ENCODE data around the gene RPL36A. TPM values are rescaled to one million over a fixed set of nuclear protein-coding genes. Genes with fewer than 3 reads are reported as not detected.

Gene RPL36A
- 2,501 TPM for polyA plus RNA-seq
- long read RNA-seq, donor 1, transcript RPL36A-204 (3 exons, 2,240 nt): minor isoform, 6 of 48 reads
- long read RNA-seq, donor 1, transcript RPL36A-203 (5 exons, 910 nt): major isoform, 31 of 48 reads
- long read RNA-seq, donor 1, partial matches to known transcripts: 0 of 48 reads
- long read RNA-seq, donor 1, other reads (novel, unspliced or antisense): 0 of 48 reads
- long read RNA-seq, donor 2, transcript RPL36A-204 (3 exons, 2,240 nt): minor isoform, 7 of 212 reads
- long read RNA-seq, donor 2, transcript RPL36A-203 (5 exons, 910 nt): major isoform, 153 of 212 reads
- long read RNA-seq, donor 2, transcript RPL36A-202 (4 exons, 691 nt): minor isoform, 25 of 212 reads
- long read RNA-seq, donor 2, transcript RPL36A-205 (4 exons, 710 nt): minor isoform, 11 of 212 reads
- long read RNA-seq, donor 2, partial matches to known transcripts: 5 of 212 reads
- long read RNA-seq, donor 2, other reads (novel, unspliced or antisense): 0 of 212 reads
- long read RNA-seq, donor 3, transcript RPL36A-202 (4 exons, 691 nt): minor isoform, 35 of 300 reads
- long read RNA-seq, donor 3, transcript RPL36A-203 (5 exons, 910 nt): major isoform, 213 of 300 reads
- long read RNA-seq, donor 3, transcript RPL36A-205 (4 exons, 710 nt): minor isoform, 12 of 300 reads
- long read RNA-seq, donor 3, transcript RPL36A-204 (3 exons, 2,240 nt): minor isoform, 12 of 300 reads
- long read RNA-seq, donor 3, partial matches to known transcripts: 13 of 300 reads
- long read RNA-seq, donor 3, other reads (novel, unspliced or antisense): 0 of 300 reads
- long read RNA-seq, donor 4, transcript RPL36A-203 (5 exons, 910 nt): major isoform, 20 of 25 reads
- long read RNA-seq, donor 4, partial matches to known transcripts: 0 of 25 reads
- long read RNA-seq, donor 4, other reads (novel, unspliced or antisense): 0 of 25 reads
- long read RNA-seq, donor 5, transcript RPL36A-203 (5 exons, 910 nt): major isoform, 36 of 44 reads
- long read RNA-seq, donor 5, partial matches to known transcripts: 0 of 44 reads
- long read RNA-seq, donor 5, other reads (novel, unspliced or antisense): 0 of 44 reads
- long read RNA-seq, donor 6, transcript RPL36A-204 (3 exons, 2,240 nt): minor isoform, 10 of 177 reads
- long read RNA-seq, donor 6, transcript RPL36A-203 (5 exons, 910 nt): major isoform, 100 of 177 reads
- long read RNA-seq, donor 6, transcript RPL36A-205 (4 exons, 710 nt): minor isoform, 15 of 177 reads
- long read RNA-seq, donor 6, transcript RPL36A-202 (4 exons, 691 nt): minor isoform, 29 of 177 reads
- long read RNA-seq, donor 6, partial matches to known transcripts: 14 of 177 reads
- long read RNA-seq, donor 6, other reads (novel, unspliced or antisense): 0 of 177 reads
- long read RNA-seq, donor 7, transcript RPL36A-205 (4 exons, 710 nt): minor isoform, 5 of 88 reads
- long read RNA-seq, donor 7, transcript RPL36A-202 (4 exons, 691 nt): minor isoform, 11 of 88 reads
- long read RNA-seq, donor 7, transcript RPL36A-203 (5 exons, 910 nt): major isoform, 65 of 88 reads
- long read RNA-seq, donor 7, partial matches to known transcripts: 0 of 88 reads
- long read RNA-seq, donor 7, other reads (novel, unspliced or antisense): 0 of 88 reads
- long read RNA-seq, donor 8, transcript RPL36A-203 (5 exons, 910 nt): major isoform, 182 of 245 reads
- long read RNA-seq, donor 8, transcript RPL36A-204 (3 exons, 2,240 nt): minor isoform, 6 of 245 reads
- long read RNA-seq, donor 8, transcript RPL36A-205 (4 exons, 710 nt): minor isoform, 13 of 245 reads
- long read RNA-seq, donor 8, transcript RPL36A-202 (4 exons, 691 nt): minor isoform, 27 of 245 reads
- long read RNA-seq, donor 8, partial matches to known transcripts: 0 of 245 reads
- long read RNA-seq, donor 8, other reads (novel, unspliced or antisense): 5 of 245 reads
- long read RNA-seq, donor 9, transcript RPL36A-205 (4 exons, 710 nt): minor isoform, 13 of 307 reads
- long read RNA-seq, donor 9, transcript RPL36A-202 (4 exons, 691 nt): minor isoform, 40 of 307 reads
- long read RNA-seq, donor 9, transcript RPL36A-203 (5 exons, 910 nt): major isoform, 215 of 307 reads
- long read RNA-seq, donor 9, transcript RPL36A-204 (3 exons, 2,240 nt): minor isoform, 15 of 307 reads
- long read RNA-seq, donor 9, partial matches to known transcripts: 0 of 307 reads
- long read RNA-seq, donor 9, other reads (novel, unspliced or antisense): 9 of 307 reads
- long read RNA-seq, donor 10, transcript RPL36A-207 (2 exons, 373 nt): minor isoform, 6 of 229 reads
- long read RNA-seq, donor 10, transcript RPL36A-205 (4 exons, 710 nt): minor isoform, 9 of 229 reads
- long read RNA-seq, donor 10, transcript RPL36A-203 (5 exons, 910 nt): major isoform, 180 of 229 reads
- long read RNA-seq, donor 10, transcript RPL36A-202 (4 exons, 691 nt): minor isoform, 16 of 229 reads
- long read RNA-seq, donor 10, partial matches to known transcripts: 8 of 229 reads
- long read RNA-seq, donor 10, other reads (novel, unspliced or antisense): 0 of 229 reads
- long read RNA-seq, donor 11, transcript RPL36A-203 (5 exons, 910 nt): major isoform, 71 of 89 reads
- long read RNA-seq, donor 11, partial matches to known transcripts: 5 of 89 reads
- long read RNA-seq, donor 11, other reads (novel, unspliced or antisense): 0 of 89 reads

GRCh38 chrX:101390664-101391525 is at the start of gene RPL36A:
Gene RPL36A, plus strand, starts transcription at chrX:101391011. Its CDS starts 33 bp downstream, at chrX:101391044.
- Histone ChIP-seq H3K4me1 (ENCODE audit: control insufficient read depth, insufficient read depth, low read length) (no peaks in the 10 kb centered on the region), H3K27ac (ENCODE audit: low read length) (peak within 1 kb of the TSS; percentile 81), H3K9me3 (ENCODE audit: control insufficient read depth, low read depth, low read length) (no peaks in the 10 kb centered on the region), H3K4me3 (ENCODE audit: low read length) (peak within 1 kb of the TSS; percentile 71), H3K36me3 (ENCODE audit: control insufficient read depth, insufficient read depth, low read length) (peaks cover 3% of the 10 kb centered on the region), H3K27me3 (ENCODE audit: control insufficient read depth, insufficient read depth, low read length) (no peaks in the 10 kb centered on the region)
- peak; percentile 89 to 90 for DNase-seq
- WGBS (ENCODE audit: insufficient coverage, low lambda C conversion rate): no CpG with 5 or more reads among the region's 47 CpGs

DNA sequence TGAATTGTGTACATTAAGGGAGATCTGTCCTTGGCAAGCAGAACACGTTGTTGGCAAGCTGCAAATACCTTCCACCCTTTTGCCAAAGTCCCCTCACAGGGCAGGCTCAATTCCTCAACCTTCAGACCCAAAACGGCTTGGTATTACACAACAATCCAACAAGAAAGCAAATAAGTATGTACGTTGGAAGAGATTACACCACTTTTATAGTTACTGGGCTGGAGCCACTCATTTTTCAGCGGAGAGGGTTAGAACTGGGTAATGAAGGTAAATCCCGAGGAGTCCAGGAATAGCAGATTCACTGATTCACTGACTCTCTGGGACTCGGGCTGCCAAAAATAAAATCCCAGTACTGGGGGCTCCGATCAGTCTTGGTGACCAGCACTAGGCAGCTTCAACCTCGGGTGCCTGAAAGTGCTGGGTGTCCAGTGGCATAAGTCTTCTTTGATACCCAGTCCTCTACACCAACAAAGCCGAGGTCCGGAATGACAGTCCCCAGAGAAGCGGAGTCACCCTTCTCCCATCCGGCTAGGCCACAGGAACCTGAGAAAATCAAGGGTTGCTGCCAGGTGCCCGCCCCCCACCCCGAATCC is 42.9 kb upstream of the RPL36A start:
- Histone ChIP-seq H3K4me1 (ENCODE audit: control insufficient read depth, insufficient read depth, low read length) (no peaks in the 10 kb centered on the region), H3K4me3 (ENCODE audit: low read length) (peak overlapping the region; percentile 80), H3K36me3 (ENCODE audit: control insufficient read depth, insufficient read depth, low read length) (peaks cover 2% of the 10 kb centered on the region), H3K27me3 (ENCODE audit: control insufficient read depth, insufficient read depth, low read length) (no peaks in the 10 kb centered on the region), H3K27ac (ENCODE audit: low read length) (peak overlapping the region; percentile 78), H3K9me3 (ENCODE audit: control insufficient read depth, low read depth, low read length) (no peaks in the 10 kb centered on the region)
- DNase-seq: peak; percentile 16 to 55
- no CpG with 5 or more reads among the region's 14 CpGs for WGBS (ENCODE audit: insufficient coverage, low lambda C conversion rate)

GRCh38 chrX:101348452-101349192 is 42.2 kb upstream of the RPL36A start, which contains the start of gene TIMM8A:
Gene TIMM8A, minus strand, starts transcription at chrX:101348742. Its CDS starts 78 bp downstream, at chrX:101348664.
- peaks cover 2% of the 10 kb centered on the region for H3K36me3 ChIP-seq (ENCODE audit: control insufficient read depth, insufficient read depth, low read length)
- peak within 1 kb of the TSS; percentile 80 for H3K4me3 ChIP-seq (ENCODE audit: low read length)
- DNase-seq: peak; percentile 73 to 84
- no CpG with 5 or more reads among the region's 55 CpGs for WGBS (ENCODE audit: insufficient coverage, low lambda C conversion rate)
- no peaks in the 10 kb centered on the region for H3K4me1 ChIP-seq (ENCODE audit: control insufficient read depth, insufficient read depth, low read length)
- no peaks in the 10 kb centered on the region for H3K9me3 ChIP-seq (ENCODE audit: control insufficient read depth, low read depth, low read length)
- no peaks in the 10 kb centered on the region for H3K27me3 ChIP-seq (ENCODE audit: control insufficient read depth, insufficient read depth, low read length)
- H3K27ac ChIP-seq (ENCODE audit: low read length): peak within 1 kb of the TSS; percentile 78

GRCh38 chrX:101349193-101349562 is 41.6 kb upstream of the RPL36A start:
- peak overlapping the region; percentile 78 for H3K27ac ChIP-seq (ENCODE audit: low read length)
- peak overlapping the region; percentile 80 for H3K4me3 ChIP-seq (ENCODE audit: low read length)
- no peaks in the 10 kb centered on the region for H3K4me1 ChIP-seq (ENCODE audit: control insufficient read depth, insufficient read depth, low read length)
- no peaks in the 10 kb centered on the region for H3K27me3 ChIP-seq (ENCODE audit: control insufficient read depth, insufficient read depth, low read length)
- no peaks in the 10 kb centered on the region for H3K9me3 ChIP-seq (ENCODE audit: control insufficient read depth, low read depth, low read length)
- peaks cover 2% of the 10 kb centered on the region for H3K36me3 ChIP-seq (ENCODE audit: control insufficient read depth, insufficient read depth, low read length)
- DNase-seq: no peak
- no CpG with 5 or more reads among the region's 4 CpGs for WGBS (ENCODE audit: insufficient coverage, low lambda C conversion rate)

DNA sequence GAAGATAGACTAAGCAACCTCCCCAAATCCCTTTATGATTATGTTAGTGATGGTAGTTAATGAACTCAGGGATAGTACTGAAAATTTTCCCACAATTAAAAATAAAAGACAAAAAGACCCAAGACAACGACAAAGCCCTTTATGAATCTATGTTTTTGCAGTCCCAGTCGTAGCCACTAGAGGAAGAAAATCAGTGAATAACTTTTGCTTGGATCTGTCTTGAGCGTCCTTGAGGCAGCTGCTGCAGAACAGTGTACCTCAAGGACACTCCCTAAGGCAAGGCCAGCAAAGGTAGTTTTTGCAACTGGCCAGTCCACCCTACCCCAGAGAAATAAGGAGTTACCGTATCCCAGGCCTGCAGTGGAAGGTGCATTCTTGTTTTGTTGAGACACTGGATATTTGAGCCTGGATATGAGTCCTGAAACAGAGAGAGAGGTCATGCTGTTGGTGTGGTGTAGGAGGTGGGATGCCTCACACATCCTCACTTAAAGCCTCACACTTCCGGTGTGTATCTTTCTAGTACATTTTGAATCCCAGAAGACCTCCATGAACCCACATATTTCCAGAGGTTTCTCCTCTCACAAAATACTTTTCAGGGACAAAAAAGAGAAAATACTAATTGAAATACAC is 33.5 kb upstream of the RPL36A start:
- Histone ChIP-seq H3K4me1 (ENCODE audit: control insufficient read depth, insufficient read depth, low read length) (no peaks in the 10 kb centered on the region), H3K4me3 (ENCODE audit: low read length) (no peak overlapping the region), H3K9me3 (ENCODE audit: control insufficient read depth, low read depth, low read length) (no peaks in the 10 kb centered on the region), H3K36me3 (ENCODE audit: control insufficient read depth, insufficient read depth, low read length) (no peaks in the 10 kb centered on the region), H3K27me3 (ENCODE audit: control insufficient read depth, insufficient read depth, low read length) (no peaks in the 10 kb centered on the region), H3K27ac (ENCODE audit: low read length) (no peak overlapping the region)
- no peak for DNase-seq
- WGBS (ENCODE audit: insufficient coverage, low lambda C conversion rate): no CpG with 5 or more reads among the region's 5 CpGs

DNA sequence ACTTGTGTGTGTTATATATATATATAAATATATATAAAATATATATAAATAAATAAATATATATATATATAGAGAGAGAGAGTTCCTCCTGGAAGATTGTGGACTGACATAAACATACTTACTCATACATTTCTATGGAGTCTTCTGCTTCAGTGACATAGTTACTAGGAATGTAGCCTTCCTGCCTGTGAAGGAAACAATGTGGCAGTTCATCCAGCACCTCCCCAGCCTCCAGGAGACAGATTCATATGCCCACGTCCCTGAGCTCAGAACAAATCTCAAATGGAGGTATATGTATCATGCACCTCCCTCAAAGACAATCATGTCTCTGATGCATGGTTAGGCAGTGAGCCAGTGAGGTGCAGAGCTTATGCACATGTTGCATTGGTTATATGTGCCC is 30.8 kb upstream of the RPL36A start:
- Histone ChIP-seq H3K36me3 (ENCODE audit: control insufficient read depth, insufficient read depth, low read length) (no peaks in the 10 kb centered on the region), H3K4me1 (ENCODE audit: control insufficient read depth, insufficient read depth, low read length) (no peaks in the 10 kb centered on the region), H3K4me3 (ENCODE audit: low read length) (no peak overlapping the region), H3K9me3 (ENCODE audit: control insufficient read depth, low read depth, low read length) (no peaks in the 10 kb centered on the region), H3K27me3 (ENCODE audit: control insufficient read depth, insufficient read depth, low read length) (no peaks in the 10 kb centered on the region), H3K27ac (ENCODE audit: low read length) (no peak overlapping the region)
- DNase-seq: no peak
- no CpG with 5 or more reads among the region's 1 CpG for WGBS (ENCODE audit: insufficient coverage, low lambda C conversion rate)

DNA sequence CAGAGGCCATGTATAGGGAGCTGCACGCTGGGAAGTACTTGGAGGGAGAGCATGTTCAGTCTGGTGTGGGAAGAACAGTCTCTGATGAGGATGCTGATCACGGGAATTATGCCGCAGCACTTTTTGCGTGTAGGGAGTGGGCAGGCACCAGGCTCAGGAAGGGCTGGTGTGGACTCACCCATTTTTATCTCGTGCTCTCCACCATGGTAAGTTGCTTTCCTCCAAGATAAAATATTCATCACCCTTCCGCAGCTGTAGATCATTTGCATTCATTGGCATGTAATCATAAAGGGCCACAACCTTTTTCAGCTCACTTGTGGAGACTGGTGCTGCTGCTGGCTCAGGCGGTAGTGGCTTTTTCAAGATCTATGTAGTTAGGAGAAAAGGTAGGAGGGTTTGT is 30.4 kb upstream of the RPL36A start:
- H3K9me3 ChIP-seq (ENCODE audit: control insufficient read depth, low read depth, low read length): no peaks in the 10 kb centered on the region
- WGBS (ENCODE audit: insufficient coverage, low lambda C conversion rate): no CpG with 5 or more reads among the region's 7 CpGs
- no peak for DNase-seq
- no peaks in the 10 kb centered on the region for H3K27me3 ChIP-seq (ENCODE audit: control insufficient read depth, insufficient read depth, low read length)
- H3K4me3 ChIP-seq (ENCODE audit: low read length): no peak overlapping the region
- H3K27ac ChIP-seq (ENCODE audit: low read length): no peak overlapping the region
- no peaks in the 10 kb centered on the region for H3K36me3 ChIP-seq (ENCODE audit: control insufficient read depth, insufficient read depth, low read length)
- H3K4me1 ChIP-seq (ENCODE audit: control insufficient read depth, insufficient read depth, low read length): no peaks in the 10 kb centered on the region
